Ovary (tissue), 9 donors: Measurements from ENCODE around the gene MYH7B. TPM values are rescaled to one million over a fixed set of nuclear protein-coding genes. Genes with fewer than 3 reads are reported as not detected.

ENCODE experiments used
- DNase-seq, 5 donors: peaks; one replicate each; pipeline ENCODE4 v3.0.0-alpha.2; 2019 to 2020
- H3K27ac ChIP-seq, 2 donors: fragments of 200-600 bp; one replicate each; pipeline versions ENCODE4 v1.5.1 to v1.8.0; 2019 to 2022
- H3K27me3 ChIP-seq: fragments of 200-600 bp; one replicate; pipeline ENCODE4 v1.8.0; 2022
- H3K36me3 ChIP-seq: fragments of 200-600 bp; sonication (generic); one replicate; pipeline ENCODE4 v1.5.1; 2019
- H3K4me1 ChIP-seq: one replicate; pipeline ENCODE4 v1.8.1; 2013; ENCODE audit warnings: mild to moderate bottlenecking, moderate library complexity; ENCODE audit not compliant: insufficient read depth
- H3K4me3 ChIP-seq: fragments of 200-600 bp; sonication (generic); one replicate; pipeline ENCODE4 v1.5.1; 2017
- H3K9me3 ChIP-seq, 2 donors: fragments of 200-600 bp in 1 of 2; sonication (generic) in 1 of 2; one replicate each; pipeline versions ENCODE4 v1.5.1 to v1.8.1; 2013 to 2019; ENCODE audit warnings: mild to moderate bottlenecking in 1 of 2, moderate library complexity in 1 of 2
- EP300 ChIP-seq: sonication (generic); formaldehyde crosslinking; IDR thresholded peaks from one replicate; pipeline ENCODE4 v1.6.1; 2017; ENCODE audit warnings: antibody characterized with exemption
- POLR2A ChIP-seq: fragments of 450-650 bp; IDR thresholded peaks from one replicate; pipeline ENCODE4 v1.6.1; 2017; ENCODE audit warnings: antibody characterized with exemption, mild to moderate bottlenecking, moderate library complexity
- WGBS, 3 donors: extraction: QIAGEN DNeasy Blood & Tissue Kit in 1 of 3; methylation state at CpG; one replicate each; pipeline versions ENCODE4 v1.1.5 to v1.1.7; 2013 to 2017; 5-methylcytosine and 5-hydroxymethylcytosine counted together
- intact Hi-C, 4 donors: fragments of 100-400 bp; cut with DNase I; formaldehyde crosslinking; loops; one replicate each; pipeline versions ENCODE4 v1.11.0 to v1.15.1; 2022 to 2023
- polyA plus RNA-seq, 2 donors: library from polyadenylated mRNA; stranded (reverse); fragments of 200-250 nt in 1 of 2; fragments of 350-450 nt in 1 of 2; fragmentation: Illumina TruSeq in 1 of 2; extraction: RNeasy Lipid Tissue Mini Kit (QIAGEN cat#74804) in 1 of 2; gene quantifications; one replicate each; pipeline ENCODE4 v1.2.3, GENCODE V29; 2013 to 2014
- total RNA-seq, 7 donors: library from RNA; depleted of rRNA in 2 of 7; stranded (reverse); fragments of >200 nt in 2 of 7; fragmentation: NEBNext Ultra II Directional in 3 of 7; extraction: Animal tissue kit (Norgen Biotek cat#: 25700) in 3 of 7; gene quantifications; one replicate each; pipeline versions ENCODE4 v1.1.0 to v1.2.4, GENCODE V29; 2016 to 2023
- TF ChIP-seq, protein P1 (sequence below), 3 donors: fragments of 450-650 bp in 2 of 3; fragments of 200-600 bp in 1 of 3; IDR thresholded peaks; one replicate each; pipeline versions ENCODE4 v1.5.1 to v1.8.0; 2016 to 2022; ENCODE audit warnings: antibody characterized with exemption in 3 of 3, mild to moderate bottlenecking in 1 of 3
- donor health status: DM: no; HTN: no; CAD: no; lungs with moderate emphysema.
- donor health status: DM: no; HTN: no; CAD: no.
- donor health status: Bipolar disorder and iron deficiency.
- donor health status: DM: yes; HTN: yes; CAD: no.
- donor health status: DM: no; HTN: no; CAD: no.
- donor health status: DM: yes; HTN: yes; CAD: no.

Gene MYH7B
- total and polyA plus RNA-seq, 9 donors, result 0.30 to 2.6 (median 1.1) TPM

- 84 to 93% (median 91%) methylated on average over 2 of the region's 2 CpGs for whole genome bisulfite sequencing, 3 donors
- no peak overlapping the region for H3K4me3 ChIP-seq
- H3K27ac ChIP-seq, result no peak overlapping the region
- H3K9me3 ChIP-seq, result no peaks in the 10 kb centered on the region
- DNase-seq, result no peak
- H3K36me3 ChIP-seq, result no peaks in the 10 kb centered on the region
- TF ChIP-seq, protein P1, sequence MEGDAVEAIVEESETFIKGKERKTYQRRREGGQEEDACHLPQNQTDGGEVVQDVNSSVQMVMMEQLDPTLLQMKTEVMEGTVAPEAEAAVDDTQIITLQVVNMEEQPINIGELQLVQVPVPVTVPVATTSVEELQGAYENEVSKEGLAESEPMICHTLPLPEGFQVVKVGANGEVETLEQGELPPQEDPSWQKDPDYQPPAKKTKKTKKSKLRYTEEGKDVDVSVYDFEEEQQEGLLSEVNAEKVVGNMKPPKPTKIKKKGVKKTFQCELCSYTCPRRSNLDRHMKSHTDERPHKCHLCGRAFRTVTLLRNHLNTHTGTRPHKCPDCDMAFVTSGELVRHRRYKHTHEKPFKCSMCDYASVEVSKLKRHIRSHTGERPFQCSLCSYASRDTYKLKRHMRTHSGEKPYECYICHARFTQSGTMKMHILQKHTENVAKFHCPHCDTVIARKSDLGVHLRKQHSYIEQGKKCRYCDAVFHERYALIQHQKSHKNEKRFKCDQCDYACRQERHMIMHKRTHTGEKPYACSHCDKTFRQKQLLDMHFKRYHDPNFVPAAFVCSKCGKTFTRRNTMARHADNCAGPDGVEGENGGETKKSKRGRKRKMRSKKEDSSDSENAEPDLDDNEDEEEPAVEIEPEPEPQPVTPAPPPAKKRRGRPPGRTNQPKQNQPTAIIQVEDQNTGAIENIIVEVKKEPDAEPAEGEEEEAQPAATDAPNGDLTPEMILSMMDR (IDR thresholded peaks at IDR 0.05), result no peak
- TF ChIP-seq EP300 (no peak), POLR2A (no peak)
- intact Hi-C loops, result no loop called here
- H3K4me1 ChIP-seq, result peaks cover 6% of the 10 kb centered on the region
- no peaks in the 10 kb centered on the region for H3K27me3 ChIP-seq
Measured at GRCh38 chr20:34997774-34998173, 42.1 kb downstream of the MYH7B start.

DNA sequence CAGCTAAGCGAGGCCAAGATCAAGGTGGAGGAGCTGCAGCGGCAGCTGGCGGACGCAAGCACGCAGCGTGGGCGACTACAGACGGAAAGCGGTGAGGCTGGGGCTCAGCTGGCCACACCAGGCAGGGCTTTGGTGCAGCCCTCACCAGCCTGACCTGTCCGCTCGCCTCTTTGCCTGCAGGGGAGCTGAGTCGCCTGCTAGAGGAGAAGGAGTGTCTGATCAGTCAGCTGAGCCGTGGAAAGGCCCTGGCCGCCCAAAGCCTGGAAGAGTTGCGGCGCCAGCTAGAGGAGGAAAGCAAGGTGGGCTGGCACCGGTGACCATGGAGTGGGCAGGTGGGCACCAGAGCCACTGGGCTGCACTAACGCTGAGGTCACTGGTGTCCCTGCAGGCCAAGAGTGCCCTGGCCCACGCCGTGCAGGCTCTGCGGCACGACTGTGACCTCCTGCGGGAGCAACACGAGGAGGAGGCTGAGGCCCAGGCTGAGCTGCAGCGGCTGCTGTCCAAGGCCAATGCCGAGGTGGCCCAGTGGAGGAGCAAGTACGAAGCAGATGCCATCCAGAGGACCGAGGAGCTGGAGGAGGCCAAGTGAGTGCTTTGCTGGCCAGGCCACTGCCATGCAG lies 42.8 kb downstream of the MYH7B start:
- intact Hi-C loops, result no loop called here
- DNase-seq, result no peak
- WGBS, 3 donors, result 82 to 90% (median 84%) methylated on average over 28 of the region's 28 CpGs
- no peak overlapping the region for H3K27ac ChIP-seq
- no peak overlapping the region for H3K4me3 ChIP-seq
- no peaks in the 10 kb centered on the region for H3K27me3 ChIP-seq
- peaks cover 6% of the 10 kb centered on the region for H3K4me1 ChIP-seq
- no peaks in the 10 kb centered on the region for H3K9me3 ChIP-seq
- TF ChIP-seq EP300 (no peak), POLR2A (no peak)
- TF ChIP-seq, protein P1 (IDR thresholded peaks at IDR 0.05), result no peak
- no peaks in the 10 kb centered on the region for H3K36me3 ChIP-seq

DNA sequence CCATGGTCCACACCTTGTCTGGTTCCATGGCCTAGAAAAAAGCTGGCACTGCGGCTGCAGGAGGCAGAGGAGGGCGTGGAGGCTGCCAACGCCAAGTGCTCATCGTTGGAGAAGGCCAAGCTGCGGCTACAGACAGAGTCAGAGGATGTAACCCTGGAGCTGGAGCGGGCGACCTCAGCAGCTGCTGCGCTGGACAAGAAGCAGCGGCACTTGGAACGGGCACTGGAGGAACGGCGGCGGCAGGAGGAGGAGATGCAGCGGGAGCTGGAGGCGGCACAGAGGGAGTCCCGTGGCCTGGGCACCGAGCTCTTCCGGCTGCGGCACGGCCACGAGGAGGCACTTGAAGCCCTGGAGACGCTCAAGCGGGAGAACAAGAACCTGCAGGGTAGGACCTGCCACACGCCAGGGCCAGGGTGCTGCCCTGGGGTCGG lies 43.4 kb downstream of the MYH7B start:
- no peaks in the 10 kb centered on the region for H3K36me3 ChIP-seq
- no peak overlapping the region for H3K27ac ChIP-seq
- TF ChIP-seq, protein P1 (IDR thresholded peaks at IDR 0.05), result no peak
- TF ChIP-seq POLR2A (no peak), EP300 (no peak)
- intact Hi-C loops, result no loop called here
- no peaks in the 10 kb centered on the region for H3K9me3 ChIP-seq
- peaks cover 6% of the 10 kb centered on the region for H3K4me1 ChIP-seq
- H3K4me3 ChIP-seq, result no peak overlapping the region
- 86 to 88% (median 87%) methylated on average over 25 of the region's 25 CpGs for WGBS, 3 donors
- DNase-seq, result no peak
- H3K27me3 ChIP-seq, result no peaks in the 10 kb centered on the region

DNA sequence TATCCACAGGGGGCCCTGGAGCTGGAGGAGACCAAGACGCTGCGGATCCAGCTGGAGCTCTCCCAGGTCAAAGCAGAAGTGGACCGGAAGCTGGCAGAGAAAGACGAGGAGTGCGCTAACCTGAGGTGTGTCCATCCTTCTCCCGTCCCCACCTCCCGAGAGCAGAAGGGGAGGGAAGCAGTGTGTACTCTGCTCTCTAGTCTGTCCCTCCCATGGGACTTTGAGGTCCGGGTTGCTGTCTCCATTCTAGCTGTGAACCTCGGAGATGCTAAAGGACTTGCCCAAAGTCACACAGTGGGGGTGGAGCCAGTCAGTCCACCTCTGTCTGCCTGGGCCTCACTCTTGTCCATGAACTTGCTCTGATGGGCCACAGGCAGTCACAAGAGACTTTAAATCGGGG lies 44.1 kb downstream of the MYH7B start:
- TF ChIP-seq EP300 (no peak), POLR2A (no peak)
- TF ChIP-seq, protein P1 (IDR thresholded peaks at IDR 0.05), result no peak
- Histone ChIP-seq H3K27me3 (no peaks in the 10 kb centered on the region), H3K4me1 (peaks cover 6% of the 10 kb centered on the region), H3K36me3 (no peaks in the 10 kb centered on the region), H3K27ac (no peak overlapping the region), H3K4me3 (no peak overlapping the region), H3K9me3 (no peaks in the 10 kb centered on the region)
- no peak for DNase-seq
- WGBS, 3 donors, result 63 to 67% (median 64%) methylated on average over 8 to 10 of the region's 10 CpGs
- intact Hi-C loops, result no loop called here
